PC-3 (cell line): Measurements from ENCODE around the gene MRI1.

ENCODE experiments used
- CTCF ChIP-seq: fragments of 300-600 bp; sonication (generic); conservative IDR thresholded peaks from 2 replicates; pipeline ENCODE4 v1.5.1; 2017; ENCODE audit warnings: antibody characterized with exemption, low read depth, mild to moderate bottlenecking, low read length
- EZH2 ChIP-seq: fragments of 300-600 bp; sonication (generic); IDR thresholded peaks from one replicate; pipeline ENCODE4 v1.6.1; 2017; ENCODE audit warnings: antibody characterized with exemption, mild to moderate bottlenecking, low read length; ENCODE audit not compliant: unreplicated experiment
- EZH2phosphoT487 ChIP-seq: fragments of 300-600 bp; sonication (generic); IDR thresholded peaks from 2 replicates; pipeline ENCODE4 v1.6.1; 2018; ENCODE audit warnings: mild to moderate bottlenecking, antibody characterized with exemption, low read length, borderline replicate concordance

- TF ChIP-seq EZH2 (no peak), CTCF (no peak), EZH2phosphoT487 (no peak)
Observed at GRCh38 chr19:13819238-13819637, 54.9 kb downstream of the MRI1 start.
